HepG2 (cell line): ENCODE data around the gene ZNF771. TPM values are rescaled to one million over a fixed set of nuclear protein-coding genes. Genes with fewer than 3 reads are reported as not detected.

ENCODE experiments used
- ASH2L ChIP-seq: fragments of 300-600, 200-600 bp; sonication (generic); IDR thresholded peaks from 2 replicates; pipeline ENCODE4 v1.7.0; 2017; ENCODE audit warnings: low read depth, mild to moderate bottlenecking, moderate library complexity, mixed read lengths, low read length; ENCODE audit not compliant: insufficient read length
- DPF2 ChIP-seq: sonication (generic); formaldehyde crosslinking; IDR thresholded peaks from 2 replicates; pipeline ENCODE4 v1.4.0; 2020; ENCODE audit warnings: mild to moderate bottlenecking, low read depth, missing genetic modification reagents, borderline replicate concordance
- ELF3 ChIP-seq: IDR thresholded peaks from 2 replicates; pipeline ENCODE4 v1.6.1; 2016; ENCODE audit warnings: missing genetic modification reagents, missing compliant biosample characterization
- MIXL1 ChIP-seq: IDR thresholded peaks from 2 replicates; pipeline ENCODE4 v1.6.1; 2016
- PAXIP1 ChIP-seq: sonication (generic); formaldehyde crosslinking; conservative IDR thresholded peaks from 2 replicates; pipeline ENCODE4 v1.4.0; 2020; ENCODE audit warnings: mild to moderate bottlenecking, missing genetic modification reagents, moderate library complexity
- SNAPC2 ChIP-seq: sonication (generic); formaldehyde crosslinking; IDR thresholded peaks from 2 replicates; pipeline ENCODE4 v1.8.1; 2022; ENCODE audit warnings: mild to moderate bottlenecking, missing genetic modification reagents
- SOX6 ChIP-seq, 2 experiments: fragments of 450-650 bp in 1 of 2; sonication (generic) in 1 of 2; formaldehyde crosslinking in 1 of 2; IDR thresholded peaks; 2 replicates each; pipeline versions ENCODE4 v1.4.0 to v1.6.1; 2017 to 2020; ENCODE audit warnings: antibody characterized with exemption in 1 of 2, mild to moderate bottlenecking in 1 of 2, missing genetic modification reagents in 1 of 2
- TRAFD1 ChIP-seq: sonication (generic); formaldehyde crosslinking; IDR thresholded peaks from 2 replicates; pipeline ENCODE4 v1.5.1; 2020; ENCODE audit warnings: missing genetic modification reagents, mild to moderate bottlenecking, borderline replicate concordance
- YEATS4 ChIP-seq: sonication (generic); formaldehyde crosslinking; IDR thresholded peaks from 2 replicates; pipeline ENCODE4 v1.4.0; 2020; ENCODE audit warnings: missing genetic modification reagents, borderline replicate concordance
- ZNF232 ChIP-seq: sonication (generic); formaldehyde crosslinking; IDR thresholded peaks from 2 replicates; pipeline ENCODE4 v1.4.0; 2020; ENCODE audit warnings: missing genetic modification reagents, borderline replicate concordance
- ZNF326 ChIP-seq: sonication (generic); formaldehyde crosslinking; IDR thresholded peaks from 2 replicates; pipeline ENCODE4 v1.4.0; 2020; ENCODE audit warnings: missing genetic modification reagents, borderline replicate concordance
- ZNF543 ChIP-seq: sonication (generic); formaldehyde crosslinking; IDR thresholded peaks from 2 replicates; pipeline ENCODE4 v1.4.0; 2020; ENCODE audit warnings: mild to moderate bottlenecking, missing genetic modification reagents
- ZNF563 ChIP-seq: sonication (generic); formaldehyde crosslinking; IDR thresholded peaks from 2 replicates; pipeline ENCODE4 v1.8.0; 2022; ENCODE audit warnings: mild to moderate bottlenecking, moderate library complexity, missing genetic modification reagents
- ZSCAN21 ChIP-seq: sonication (generic); formaldehyde crosslinking; IDR thresholded peaks from 2 replicates; pipeline ENCODE4 v1.8.0; 2022; ENCODE audit warnings: mild to moderate bottlenecking, missing genetic modification reagents, moderate library complexity, borderline replicate concordance
- polyA plus RNA-seq, 8 experiments: library from polyadenylated mRNA; depleted of rRNA in 3 of 8; stranded (reverse) in 7 of 8; unstranded in 1 of 8; fragments of >200 nt; fragmentation: Illumina TruSeq in 4 of 8; extraction: Trizol in 4 of 8; gene quantifications; 2 replicates each; pipeline versions ENCODE4 v1.2.1 to v1.2.3, GENCODE V29; 2011 to 2016; ENCODE audit warnings: low read depth in 4 of 8, missing spikeins in 1 of 8, mixed read lengths in 1 of 8; ENCODE audit not compliant: insufficient read depth in 1 of 8
- total RNA-seq, 5 experiments: library from RNA; depleted of rRNA; stranded (reverse); fragments of >200 nt; fragmentation: Illumina TruSeq; extraction: Trizol; gene quantifications; 2 replicates each; pipeline ENCODE4 v1.2.3, GENCODE V29; 2016; ENCODE audit warnings: low read depth in 1 of 5
- TF ChIP-seq, protein P1 (sequence below): sonication (generic); formaldehyde crosslinking; IDR thresholded peaks from 2 replicates; pipeline ENCODE4 v1.4.0; 2020; ENCODE audit warnings: mild to moderate bottlenecking, missing genetic modification reagents
- TF ChIP-seq, protein P2 (sequence below): sonication (generic); formaldehyde crosslinking; IDR thresholded peaks from 2 replicates; pipeline ENCODE4 v1.4.0; 2020; ENCODE audit warnings: missing genetic modification reagents
- TF ChIP-seq, protein P3 (sequence below): sonication (generic); formaldehyde crosslinking; IDR thresholded peaks from 2 replicates; pipeline ENCODE4 v1.4.0; 2020; ENCODE audit warnings: missing genetic modification reagents, borderline replicate concordance

Gene ZNF771
- total and polyA plus RNA-seq, 2 of the 13 experiments (the other 11 are each of a cell fraction or from before 2014, with no cell fraction given): 5.0 to 11.8 TPM

DNA sequence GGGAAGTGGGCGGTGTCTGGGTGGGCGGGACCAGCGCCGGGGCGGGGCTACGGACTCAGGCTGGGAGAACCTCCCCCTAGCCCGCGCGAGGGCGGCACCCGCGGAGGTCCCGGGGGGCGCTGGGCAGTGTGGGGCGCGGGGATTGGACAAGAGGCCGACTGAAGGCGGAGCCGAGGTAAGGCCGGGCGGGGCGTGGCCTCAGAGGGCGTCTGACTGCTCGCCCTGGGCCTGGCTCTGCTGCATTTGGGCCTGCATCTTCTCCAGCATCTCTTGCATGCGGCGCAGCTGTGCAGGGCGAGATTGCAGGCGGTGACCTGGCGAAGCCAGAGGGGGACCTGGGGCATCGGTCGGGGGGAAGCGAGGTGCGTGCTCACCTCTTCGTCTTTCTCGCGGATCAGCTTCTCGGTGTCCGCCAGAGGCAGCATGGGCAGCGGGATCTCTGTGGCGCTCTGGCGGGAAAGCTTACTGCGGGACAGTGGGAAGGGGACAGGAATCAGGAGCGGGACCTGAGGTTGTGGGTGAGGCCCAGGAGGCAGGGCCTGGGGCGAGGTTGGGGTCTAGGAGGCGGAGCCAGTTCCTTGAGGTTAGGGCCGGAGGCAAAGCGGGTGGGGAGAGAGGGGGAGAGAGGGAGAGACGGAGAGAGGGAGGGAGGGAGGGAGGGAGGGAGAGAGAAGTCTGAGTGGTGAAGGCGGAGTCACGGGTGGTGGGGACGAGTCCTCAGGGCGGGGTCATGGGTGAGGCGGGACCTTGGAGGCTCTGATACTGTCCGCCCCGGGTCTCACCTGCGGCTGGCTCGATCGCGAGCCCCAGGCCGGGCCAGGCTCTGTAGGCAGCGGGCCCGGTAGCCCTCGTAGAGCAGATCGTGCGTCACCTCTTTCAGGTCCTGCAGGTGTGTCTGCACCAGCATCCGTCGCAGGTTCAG, 28.9 kb upstream of the ZNF771 start (continued):
- peak; percentile 68 for TF ChIP-seq PAXIP1 (CRISPR knock-in tag)
- TF ChIP-seq SNAPC2 (CRISPR knock-in tag): peak; percentile 55; the same call in 1 of the 2 replicates
- TF ChIP-seq SOX6 (IDR thresholded peaks at IDR 0.05): no peak
- peak; percentile 54 for TF ChIP-seq SOX6 (CRISPR knock-in tag; IDR thresholded peaks at IDR 0.05)
- TF ChIP-seq TRAFD1 (CRISPR knock-in tag): no peak; the same call in 1 of the 2 replicates
- TF ChIP-seq, protein P1, sequence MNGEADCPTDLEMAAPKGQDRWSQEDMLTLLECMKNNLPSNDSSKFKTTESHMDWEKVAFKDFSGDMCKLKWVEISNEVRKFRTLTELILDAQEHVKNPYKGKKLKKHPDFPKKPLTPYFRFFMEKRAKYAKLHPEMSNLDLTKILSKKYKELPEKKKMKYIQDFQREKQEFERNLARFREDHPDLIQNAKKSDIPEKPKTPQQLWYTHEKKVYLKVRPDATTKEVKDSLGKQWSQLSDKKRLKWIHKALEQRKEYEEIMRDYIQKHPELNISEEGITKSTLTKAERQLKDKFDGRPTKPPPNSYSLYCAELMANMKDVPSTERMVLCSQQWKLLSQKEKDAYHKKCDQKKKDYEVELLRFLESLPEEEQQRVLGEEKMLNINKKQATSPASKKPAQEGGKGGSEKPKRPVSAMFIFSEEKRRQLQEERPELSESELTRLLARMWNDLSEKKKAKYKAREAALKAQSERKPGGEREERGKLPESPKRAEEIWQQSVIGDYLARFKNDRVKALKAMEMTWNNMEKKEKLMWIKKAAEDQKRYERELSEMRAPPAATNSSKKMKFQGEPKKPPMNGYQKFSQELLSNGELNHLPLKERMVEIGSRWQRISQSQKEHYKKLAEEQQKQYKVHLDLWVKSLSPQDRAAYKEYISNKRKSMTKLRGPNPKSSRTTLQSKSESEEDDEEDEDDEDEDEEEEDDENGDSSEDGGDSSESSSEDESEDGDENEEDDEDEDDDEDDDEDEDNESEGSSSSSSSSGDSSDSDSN (CRISPR knock-in tag): peak; percentile 94
- no peak for TF ChIP-seq ZNF326 (CRISPR knock-in tag)
- TF ChIP-seq ZNF543 (CRISPR knock-in tag): peak; percentile 69; the same call in 1 of the 2 replicates
- no peak for TF ChIP-seq ZNF232 (CRISPR knock-in tag)
- peak; percentile 43; the same call in 1 of the 2 replicates for TF ChIP-seq DPF2 (CRISPR knock-in tag)
- TF ChIP-seq, protein P2, sequence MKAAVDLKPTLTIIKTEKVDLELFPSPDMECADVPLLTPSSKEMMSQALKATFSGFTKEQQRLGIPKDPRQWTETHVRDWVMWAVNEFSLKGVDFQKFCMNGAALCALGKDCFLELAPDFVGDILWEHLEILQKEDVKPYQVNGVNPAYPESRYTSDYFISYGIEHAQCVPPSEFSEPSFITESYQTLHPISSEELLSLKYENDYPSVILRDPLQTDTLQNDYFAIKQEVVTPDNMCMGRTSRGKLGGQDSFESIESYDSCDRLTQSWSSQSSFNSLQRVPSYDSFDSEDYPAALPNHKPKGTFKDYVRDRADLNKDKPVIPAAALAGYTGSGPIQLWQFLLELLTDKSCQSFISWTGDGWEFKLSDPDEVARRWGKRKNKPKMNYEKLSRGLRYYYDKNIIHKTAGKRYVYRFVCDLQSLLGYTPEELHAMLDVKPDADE (CRISPR knock-in tag): no peak
- peak; percentile 68 for TF ChIP-seq YEATS4
- peak; percentile 44; the same call in 1 of the 2 replicates for TF ChIP-seq ZNF563 (CRISPR knock-in tag)
- peak; percentile 2; the same call in 1 of the 2 replicates for TF ChIP-seq ELF3 (CRISPR knock-in tag)
- no peak for TF ChIP-seq MIXL1
- TF ChIP-seq ASH2L: peak; percentile 82
- TF ChIP-seq, protein P3, sequence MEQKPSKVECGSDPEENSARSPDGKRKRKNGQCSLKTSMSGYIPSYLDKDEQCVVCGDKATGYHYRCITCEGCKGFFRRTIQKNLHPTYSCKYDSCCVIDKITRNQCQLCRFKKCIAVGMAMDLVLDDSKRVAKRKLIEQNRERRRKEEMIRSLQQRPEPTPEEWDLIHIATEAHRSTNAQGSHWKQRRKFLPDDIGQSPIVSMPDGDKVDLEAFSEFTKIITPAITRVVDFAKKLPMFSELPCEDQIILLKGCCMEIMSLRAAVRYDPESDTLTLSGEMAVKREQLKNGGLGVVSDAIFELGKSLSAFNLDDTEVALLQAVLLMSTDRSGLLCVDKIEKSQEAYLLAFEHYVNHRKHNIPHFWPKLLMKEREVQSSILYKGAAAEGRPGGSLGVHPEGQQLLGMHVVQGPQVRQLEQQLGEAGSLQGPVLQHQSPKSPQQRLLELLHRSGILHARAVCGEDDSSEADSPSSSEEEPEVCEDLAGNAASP (CRISPR knock-in tag): no peak
- TF ChIP-seq ZSCAN21: peak; percentile 87
